Large intestine (tissue), 3 donors: ENCODE measurements around the gene PODN. TPM values are rescaled to one million over a fixed set of nuclear protein-coding genes. Genes with fewer than 3 reads are reported as not detected.

Experiments used
- DNase-seq, 2 donors: peaks; one replicate each; pipeline versions ENCODE4 v3.0.0 to v3.0.0-alpha.2; 2013
- H3K27ac ChIP-seq: one replicate; pipeline ENCODE4 v1.5.1; 2013; ENCODE audit warnings: low read length
- H3K27me3 ChIP-seq: 2 replicates; pipeline ENCODE4 v1.6.1; 2013; ENCODE audit warnings: low read length; ENCODE audit not compliant: control insufficient read depth, insufficient read depth
- H3K36me3 ChIP-seq: 2 replicates; pipeline ENCODE4 v1.6.1; 2013; ENCODE audit warnings: low read length; ENCODE audit not compliant: control insufficient read depth, insufficient read depth
- H3K4me1 ChIP-seq: one replicate; pipeline ENCODE4 v1.6.1; 2013; ENCODE audit warnings: low read length; ENCODE audit not compliant: control insufficient read depth, insufficient read depth
- H3K4me3 ChIP-seq: one replicate; pipeline ENCODE4 v1.5.1; 2013; ENCODE audit warnings: low read length
- H3K9me3 ChIP-seq: one replicate; pipeline ENCODE4 v1.6.1; 2013; ENCODE audit warnings: mild to moderate bottlenecking, low read depth, low read length, moderate library complexity; ENCODE audit not compliant: control insufficient read depth
- WGBS: methylation state at CpG from one replicate; pipeline ENCODE4 v1.1.5; 2013; ENCODE audit warnings: low lambda C conversion rate; ENCODE audit not compliant: insufficient coverage; 5-methylcytosine and 5-hydroxymethylcytosine counted together
- polyA plus RNA-seq: library from polyadenylated mRNA; unstranded; fragments of 120-200 nt; gene quantifications from one replicate; pipeline ENCODE4 v1.2.1, GENCODE V29; 2013

PODN gene
- polyA plus RNA-seq, 1 donor: 7.6 TPM

DNA sequence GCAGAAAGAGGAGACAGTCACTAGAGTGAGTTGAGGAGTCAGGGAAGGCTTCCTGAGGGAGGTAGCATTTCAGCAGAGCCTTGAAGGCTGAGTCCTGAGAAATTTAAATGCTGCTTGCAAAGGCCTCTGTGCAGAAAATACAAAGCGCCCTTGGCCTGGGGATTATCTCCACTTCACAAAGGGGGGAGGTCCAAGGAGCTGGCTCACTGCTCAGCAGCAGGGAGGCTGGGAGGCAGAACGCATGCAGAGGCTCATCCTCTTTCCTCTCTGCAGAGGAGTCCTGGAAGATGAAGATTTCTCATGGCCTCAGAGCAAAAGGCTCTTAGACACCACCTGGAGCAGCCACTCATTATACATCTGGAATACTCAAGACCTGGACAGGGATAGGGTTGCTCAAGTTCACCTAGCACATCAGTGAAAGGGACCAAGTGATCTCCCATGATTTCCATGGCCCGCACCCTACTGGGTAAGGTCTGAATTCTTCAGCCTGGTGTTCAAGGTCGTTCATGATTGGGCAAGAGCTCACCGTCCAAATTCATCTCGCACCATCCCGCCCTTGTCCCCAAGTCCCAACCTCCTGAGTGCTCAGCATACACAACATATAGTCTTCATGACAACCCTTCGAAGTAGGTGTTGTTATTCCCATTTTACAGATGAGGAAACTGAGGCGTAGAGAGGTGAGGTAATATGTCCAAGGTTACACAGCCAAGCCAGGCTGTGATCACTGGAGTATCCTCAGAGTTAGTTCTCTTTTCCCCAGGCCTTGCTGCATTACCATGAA is 71.4 kb downstream of the PODN start:
- Histone ChIP-seq H3K27ac (no peak overlapping the region), H3K4me1 (no peaks in the 10 kb centered on the region), H3K4me3 (no peak overlapping the region), H3K27me3 (no peaks in the 10 kb centered on the region), H3K9me3 (peaks cover 5% of the 10 kb centered on the region), H3K36me3 (no peaks in the 10 kb centered on the region)
- DNase-seq: no peak
- whole genome bisulfite sequencing: no CpG with 5 or more reads among the region's 9 CpGs

DNA sequence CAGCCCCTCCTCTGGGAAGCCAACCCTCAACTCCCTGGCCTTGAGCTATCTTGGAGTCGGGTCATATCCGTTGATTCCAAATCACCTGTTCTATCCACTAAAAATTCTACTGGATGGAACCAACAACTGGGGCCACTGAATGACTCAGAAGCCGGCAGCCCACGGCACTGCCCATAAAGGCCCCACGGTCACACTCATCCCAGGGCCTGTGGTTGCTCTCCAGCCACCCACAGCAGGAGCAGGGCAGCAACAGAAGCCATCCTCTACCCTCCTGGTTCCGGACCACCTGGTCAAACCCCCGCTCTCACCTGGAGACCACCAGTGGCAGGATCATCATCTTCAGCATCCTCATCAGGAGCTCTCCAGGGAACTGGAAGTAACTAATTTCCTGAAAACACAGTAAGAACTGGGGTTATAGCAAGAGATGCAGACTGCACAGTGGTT is 72.1 kb downstream of the PODN start:
- no CpG with 5 or more reads among the region's 7 CpGs for WGBS
- H3K4me1 ChIP-seq: no peaks in the 10 kb centered on the region
- H3K27ac ChIP-seq: no peak overlapping the region
- no peaks in the 10 kb centered on the region for H3K27me3 ChIP-seq
- peaks cover 5% of the 10 kb centered on the region for H3K9me3 ChIP-seq
- H3K36me3 ChIP-seq: no peaks in the 10 kb centered on the region
- H3K4me3 ChIP-seq: no peak overlapping the region
- DNase-seq: no peak

Other genes with a start within 250 kb of the PODN start
- gene ZYG11A, start 219.5 kb upstream of the PODN start, polyA plus RNA-seq: 0.25 TPM
- 245 TPM for gene ECHDC2, start 140.5 kb upstream of the PODN start, polyA plus RNA-seq
- gene SCP2, start 134.9 kb upstream of the PODN start, polyA plus RNA-seq: 287 TPM
- gene SLC1A7, start 80.4 kb downstream of the PODN start, polyA plus RNA-seq: 0.40 TPM
- 30.4 TPM for gene CPT2, start 134.6 kb downstream of the PODN start, polyA plus RNA-seq
- 73.2 TPM for gene CZIB, start 158.4 kb downstream of the PODN start, polyA plus RNA-seq
- gene MAGOH, start 176.3 kb downstream of the PODN start, polyA plus RNA-seq: 74.3 TPM